Esophagus squamous epithelium (tissue), 5 donors: Measurements from ENCODE around the gene HSPB9. TPM values are rescaled to one million over a fixed set of nuclear protein-coding genes. Genes with fewer than 3 reads are reported as not detected.

Experiments used
- DNase-seq: peaks from one replicate; lab custom pipeline; 2025; lab: John Stamatoyannopoulos, UW
- H3K27ac ChIP-seq, 4 donors: fragments of 200-600 bp; sonication (generic); one replicate each; pipeline ENCODE4 v1.5.1; 2016 to 2019; ENCODE audit warnings: mild to moderate bottlenecking in 1 of 4
- H3K27me3 ChIP-seq, 4 donors: fragments of 200-600 bp; sonication (generic); 1 replicate in 3 of 4; 2 replicates in 1 of 4; pipeline versions ENCODE4 v1.5.1 to v1.6.0; 2017 to 2021; ENCODE audit warnings: antibody characterized with exemption in 1 of 4
- H3K36me3 ChIP-seq, 3 donors: fragments of 200-600 bp; sonication (generic); one replicate each; pipeline ENCODE4 v1.5.1; 2016 to 2019
- H3K4me1 ChIP-seq, 3 donors: fragments of 200-600 bp; sonication (generic); one replicate each; pipeline ENCODE4 v1.5.1; 2017 to 2019
- H3K4me3 ChIP-seq, 4 donors: fragments of 200-600 bp; sonication (generic); 1 replicate in 3 of 4; 2 replicates in 1 of 4; pipeline ENCODE4 v1.5.1; 2016 to 2019; ENCODE audit warnings: mild to moderate bottlenecking in 2 of 4, moderate library complexity in 1 of 4
- H3K9me3 ChIP-seq, 3 donors: fragments of 200-600 bp; sonication (generic); one replicate each; pipeline ENCODE4 v1.5.1; 2016 to 2019
- POLR2A ChIP-seq, 4 donors: fragments of 450-650 bp; IDR thresholded peaks; one replicate each; pipeline ENCODE4 v1.6.1; 2017; ENCODE audit warnings: antibody characterized with exemption in 4 of 4, mild to moderate bottlenecking in 4 of 4, moderate library complexity in 3 of 4
- WGBS, 2 donors: methylation state at CpG; one replicate each; pipeline ENCODE4 v1.1.5; 2018; 5-methylcytosine and 5-hydroxymethylcytosine counted together
- intact Hi-C: fragments of 100-400 bp; cut with DNase I; formaldehyde crosslinking; loops from one replicate; pipeline ENCODE4 v1.15.0; 2022
- total RNA-seq, 4 donors: library from RNA; depleted of rRNA; stranded (reverse); fragments of >200 nt; gene quantifications; one replicate each; pipeline ENCODE4 v1.1.0, GENCODE V29; 2016
- TF ChIP-seq, protein P1 (sequence below), 6 experiments: fragments of 450-650 bp in 4 of 6; fragments of 200-600 bp in 2 of 6; sonication (generic) in 2 of 6; IDR thresholded peaks; one replicate each; pipeline ENCODE4 v1.5.1; 2016 to 2019; ENCODE audit warnings: antibody characterized with exemption in 6 of 6, mild to moderate bottlenecking in 4 of 6, moderate library complexity in 4 of 6
- donor health status: DM: yes; HTN: yes; CAD: no.

Gene HSPB9
- total RNA-seq, 4 donors from 2014 or later, result not detected

DNA sequence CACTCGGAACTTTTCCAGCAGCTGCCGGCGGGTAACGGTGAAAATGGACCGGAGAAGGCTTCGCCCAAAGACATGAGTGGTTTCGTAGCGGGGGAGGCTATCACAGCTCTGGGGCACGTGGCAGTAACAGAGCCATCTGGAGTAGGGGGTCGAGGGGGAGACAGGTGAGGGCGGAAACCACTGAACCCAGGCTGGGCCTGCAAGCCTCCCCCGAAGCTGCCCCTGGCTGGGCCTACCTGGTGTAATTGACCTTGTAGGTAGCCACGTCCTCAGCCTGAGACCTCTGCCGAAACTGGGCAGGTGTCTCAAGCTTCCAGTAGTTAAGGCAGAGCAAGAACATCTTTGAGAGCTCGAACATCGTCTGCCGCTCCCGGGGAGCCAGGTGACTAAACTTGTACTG lies 3.3 kb upstream of the HSPB9 start:
- Histone ChIP-seq H3K27ac (no peak overlapping the region), H3K4me3 (no peak overlapping the region), H3K4me1 (peaks cover 19 to 71% (median 24%) of the 10 kb centered on the region in 3 donors), H3K36me3 (peaks cover 0 to 47% (median 11%) of the 10 kb centered on the region in 3 donors), H3K27me3 (no peaks in the 10 kb centered on the region), H3K9me3 (no peaks in the 10 kb centered on the region)
- no peak for DNase-seq
- TF ChIP-seq POLR2A (IDR thresholded peaks at IDR 0.05), result no peak
- TF ChIP-seq, protein P1, sequence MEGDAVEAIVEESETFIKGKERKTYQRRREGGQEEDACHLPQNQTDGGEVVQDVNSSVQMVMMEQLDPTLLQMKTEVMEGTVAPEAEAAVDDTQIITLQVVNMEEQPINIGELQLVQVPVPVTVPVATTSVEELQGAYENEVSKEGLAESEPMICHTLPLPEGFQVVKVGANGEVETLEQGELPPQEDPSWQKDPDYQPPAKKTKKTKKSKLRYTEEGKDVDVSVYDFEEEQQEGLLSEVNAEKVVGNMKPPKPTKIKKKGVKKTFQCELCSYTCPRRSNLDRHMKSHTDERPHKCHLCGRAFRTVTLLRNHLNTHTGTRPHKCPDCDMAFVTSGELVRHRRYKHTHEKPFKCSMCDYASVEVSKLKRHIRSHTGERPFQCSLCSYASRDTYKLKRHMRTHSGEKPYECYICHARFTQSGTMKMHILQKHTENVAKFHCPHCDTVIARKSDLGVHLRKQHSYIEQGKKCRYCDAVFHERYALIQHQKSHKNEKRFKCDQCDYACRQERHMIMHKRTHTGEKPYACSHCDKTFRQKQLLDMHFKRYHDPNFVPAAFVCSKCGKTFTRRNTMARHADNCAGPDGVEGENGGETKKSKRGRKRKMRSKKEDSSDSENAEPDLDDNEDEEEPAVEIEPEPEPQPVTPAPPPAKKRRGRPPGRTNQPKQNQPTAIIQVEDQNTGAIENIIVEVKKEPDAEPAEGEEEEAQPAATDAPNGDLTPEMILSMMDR (IDR thresholded peaks at IDR 0.05), result no peak
- intact Hi-C loops, result loop anchor here (5.0 kb wide), 1 partner anchor 52 kb away; no protein-coding TSS in a partner anchor
- 92 to 94% methylated on average over 7 to 10 of the region's 18 CpGs for WGBS, 2 donors

DNA sequence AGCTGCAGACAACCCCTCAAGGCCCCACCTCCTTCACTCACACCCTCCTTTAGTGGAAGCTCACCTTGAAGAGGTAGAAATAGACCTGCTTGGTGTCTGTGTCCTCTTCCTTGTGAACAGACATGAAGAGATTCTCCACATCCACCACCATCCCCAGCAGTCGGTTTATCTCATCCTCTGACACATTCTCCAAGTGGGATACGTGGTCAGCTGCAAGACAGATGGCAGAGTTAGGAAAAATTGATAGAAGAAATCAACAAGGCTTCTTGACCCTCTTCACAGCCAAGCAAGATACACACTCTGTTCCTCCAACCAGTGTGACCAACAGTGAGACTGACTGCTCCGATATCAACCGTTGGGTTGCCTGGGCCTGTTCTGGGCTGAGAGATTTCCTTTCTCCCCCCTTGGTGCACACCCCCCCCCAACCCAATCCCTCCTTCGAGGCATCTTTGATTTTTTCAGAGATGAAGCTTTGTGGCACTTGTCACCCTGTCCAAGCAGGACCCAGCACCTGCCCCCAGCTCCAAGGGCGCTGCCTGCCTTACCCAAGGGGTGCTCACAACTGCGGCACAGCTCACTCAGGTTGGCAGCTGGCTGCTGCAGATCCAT lies 2.3 kb upstream of the HSPB9 start:
- intact Hi-C loops, result no loop called here
- Histone ChIP-seq H3K27me3 (no peaks in the 10 kb centered on the region), H3K36me3 (peaks cover 3 to 46% (median 11%) of the 10 kb centered on the region in 3 donors), H3K4me3 (peak overlapping the region; percentile 79 to 97 (median 85)), H3K27ac (peak overlapping the region in 3 of 4 donors; percentile 55 to 73 (median 72)), H3K9me3 (no peaks in the 10 kb centered on the region), H3K4me1 (peaks cover 19 to 62% (median 24%) of the 10 kb centered on the region in 3 donors)
- TF ChIP-seq POLR2A (IDR thresholded peaks at IDR 0.05), result no peak
- TF ChIP-seq, protein P1 (IDR thresholded peaks at IDR 0.05), result no peak
- no peak for DNase-seq
- WGBS, 2 donors, result 30 to 38% methylated on average over 5 to 6 of the region's 7 CpGs

GRCh38 chr17:42120770-42121769 lies 1.5 kb upstream of the HSPB9 start, which contains the start of gene KAT2A:
Gene KAT2A (minus strand): TSS chr17:42121367. CDS start chr17:42121304, 63 bp downstream.
- Histone ChIP-seq H3K9me3 (no peaks in the 10 kb centered on the region), H3K27me3 (no peaks in the 10 kb centered on the region), H3K4me3 (peak within 1 kb of the TSS; percentile 79 to 97 (median 85)), H3K36me3 (peaks cover 7 to 46% (median 11%) of the 10 kb centered on the region in 3 donors), H3K4me1 (peaks cover 19 to 62% (median 24%) of the 10 kb centered on the region in 3 donors), H3K27ac (peak within 1 kb of the TSS; percentile 57 to 81 (median 72))
- TF ChIP-seq, protein P1 (IDR thresholded peaks at IDR 0.05), result peak in 1 of 6 experiments; percentile 22
- peak in 1 of 4 donors; percentile 25 for TF ChIP-seq POLR2A (IDR thresholded peaks at IDR 0.05)
- DNase-seq, result no peak
- intact Hi-C loops, result no loop called here
- 2 to 16% methylated on average over 9 to 16 of the region's 57 CpGs for WGBS, 2 donors

DNA sequence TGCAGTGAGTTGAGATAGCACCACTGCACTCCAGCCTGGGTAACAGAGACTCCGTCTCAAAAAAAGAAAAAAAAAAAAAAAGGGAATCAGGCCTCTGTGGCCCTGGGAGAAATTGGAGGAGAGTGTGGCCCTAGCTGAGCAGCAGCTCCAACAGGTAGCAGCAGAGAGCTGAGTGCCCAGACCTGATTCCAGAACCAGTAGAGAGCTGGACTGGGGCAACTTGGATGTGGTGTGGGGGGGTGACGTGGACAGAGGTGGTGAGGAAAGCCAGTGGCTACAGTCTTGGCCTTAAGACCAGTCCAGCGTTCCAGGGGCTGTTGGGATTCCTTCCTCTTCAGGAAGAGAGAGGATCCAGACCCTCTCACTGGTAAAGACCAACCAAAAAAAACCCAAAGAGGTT lies 1.7 kb downstream of the HSPB9 start:
- DNase-seq, result no peak
- no peaks in the 10 kb centered on the region for H3K27me3 ChIP-seq
- WGBS, 2 donors, result 91 to 96% methylated on average over 3 of the region's 3 CpGs
- no peak overlapping the region for H3K4me3 ChIP-seq
- intact Hi-C loops, result no loop called here
- no peak for TF ChIP-seq POLR2A (IDR thresholded peaks at IDR 0.05)
- TF ChIP-seq, protein P1 (IDR thresholded peaks at IDR 0.05), result no peak
- H3K36me3 ChIP-seq, result peaks cover 18 to 54% (median 29%) of the 10 kb centered on the region in 3 donors
- no peak overlapping the region for H3K27ac ChIP-seq
- H3K9me3 ChIP-seq, result no peaks in the 10 kb centered on the region
- peaks cover 19 to 46% (median 20%) of the 10 kb centered on the region in 3 donors for H3K4me1 ChIP-seq
